CD4-positive, CD25-positive, alpha-beta regulatory T cell (primary cell): ENCODE data around the gene CHSY3. TPM values are rescaled to one million over a fixed set of nuclear protein-coding genes. Genes with fewer than 3 reads are reported as not detected.
A peak's percentile ranks its signal among the peaks of the same experiment; 100 is the strongest.

Experiments
- ATAC-seq, 2 donors: fragments of 150-1000 bp; cut with Tn5 transposase; one replicate each; pipeline ENCODE4 v1.10.0; 2021; ENCODE audit warnings: low read depth in 2 of 2, moderate number of reproducible peaks in 2 of 2, moderate library complexity in 1 of 2
- DNase-seq, 3 donors: peaks; one replicate each; pipeline versions ENCODE4 v3.0.0 to v3.0.0-alpha.2; 2012 to 2022; ENCODE audit warnings: mixed read lengths in 1 of 3
- H3K27ac ChIP-seq: one replicate; pipeline ENCODE4 v1.7.0; 2013; ENCODE audit warnings: mild to moderate bottlenecking, low read length; ENCODE audit not compliant: insufficient read depth, poor library complexity, severe bottlenecking
- H3K27me3 ChIP-seq: one replicate; pipeline ENCODE4 v1.7.0; 2013; ENCODE audit warnings: low read length; ENCODE audit not compliant: control insufficient read depth, insufficient read depth
- H3K36me3 ChIP-seq: one replicate; pipeline ENCODE4 v1.7.0; 2013; ENCODE audit warnings: mild to moderate bottlenecking, low read length, moderate library complexity; ENCODE audit not compliant: control insufficient read depth, insufficient read depth
- H3K4me1 ChIP-seq: 2 replicates; pipeline ENCODE4 v1.7.0; 2013; ENCODE audit warnings: mild to moderate bottlenecking, low read length; ENCODE audit not compliant: insufficient read depth, control insufficient read depth, poor library complexity, severe bottlenecking
- H3K4me3 ChIP-seq: one replicate; pipeline ENCODE4 v1.7.0; 2013; ENCODE audit warnings: low read depth, mild to moderate bottlenecking, low read length, moderate library complexity
- H3K9me3 ChIP-seq, 2 experiments: 1 replicate in 1 of 2; 2 replicates in 1 of 2; pipeline ENCODE4 v1.7.0; 2013; ENCODE audit warnings: low read length in 2 of 2, mild to moderate bottlenecking in 1 of 2, moderate library complexity in 1 of 2; ENCODE audit not compliant: control insufficient read depth in 2 of 2
- H3K27ac Mint-ChIP-seq, 3 donors: one replicate each; pipeline ENCODE4 v1.8.0; 2020 to 2022; ENCODE audit warnings: mild to moderate bottlenecking in 3 of 3, mixed read lengths in 3 of 3, moderate library complexity in 2 of 3
- H3K27me3 Mint-ChIP-seq: one replicate; pipeline ENCODE4 v1.8.0; 2022; ENCODE audit warnings: mild to moderate bottlenecking, mixed read lengths
- H3K36me3 Mint-ChIP-seq: one replicate; pipeline ENCODE4 v1.8.0; 2020; ENCODE audit warnings: mixed read lengths
- H3K4me1 Mint-ChIP-seq, 4 donors: one replicate each; pipeline ENCODE4 v1.8.0; 2020 to 2022; ENCODE audit warnings: mixed read lengths in 4 of 4, mild to moderate bottlenecking in 1 of 4
- H3K4me3 Mint-ChIP-seq, 4 donors: one replicate each; pipeline ENCODE4 v1.8.0; 2020 to 2022; ENCODE audit warnings: mild to moderate bottlenecking in 4 of 4, mixed read lengths in 4 of 4, moderate library complexity in 3 of 4
- H3K9me3 Mint-ChIP-seq, 7 donors: one replicate each; pipeline ENCODE4 v1.8.0; 2020 to 2022; ENCODE audit warnings: mixed read lengths in 7 of 7, mild to moderate bottlenecking in 3 of 7, moderate library complexity in 2 of 7
- polyA plus RNA-seq, 4 donors: library from polyadenylated mRNA; unstranded; fragments of 300-500 nt; fragmentation: Illumina TruSeq; gene quantifications; one replicate each; pipeline ENCODE4 v1.2.3, GENCODE V29; 2021
- total RNA-seq: library from RNA; stranded (reverse); gene quantifications from one replicate; pipeline ENCODE4 v1.2.3, GENCODE V29; 2022

The CHSY3 gene
- total and polyA plus RNA-seq, 5 donors from 2014 or later: 0.14 TPM; not detected in 4

DNA sequence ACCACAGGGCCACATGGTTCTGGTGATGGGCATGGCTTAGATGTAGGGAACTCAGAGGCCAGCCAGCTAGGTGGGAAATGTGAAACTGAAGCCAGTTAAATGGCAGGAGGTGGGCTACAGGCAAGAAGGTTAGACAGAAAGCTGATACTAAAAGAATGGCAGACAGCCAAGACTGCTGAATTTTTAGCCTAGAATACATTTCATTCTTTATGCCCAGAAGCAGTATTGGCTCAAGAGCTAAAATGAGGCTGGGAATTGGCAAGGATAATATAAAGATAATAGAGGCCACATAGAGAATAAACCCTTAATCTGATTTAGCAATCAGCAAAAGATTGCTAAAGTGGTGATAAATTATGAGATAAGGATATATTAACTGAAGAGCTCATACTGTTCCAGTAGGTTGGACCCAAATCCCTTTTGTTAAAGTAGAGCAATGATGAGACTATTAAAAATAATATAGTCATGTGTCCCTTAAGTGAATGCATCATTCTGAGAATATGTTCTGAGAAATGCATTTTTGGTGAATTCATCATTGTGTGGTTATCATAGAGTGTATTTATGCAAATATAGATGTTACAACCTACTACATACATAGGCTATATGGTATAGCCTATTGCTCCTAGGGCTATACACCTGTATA, 234.3 kb downstream of the CHSY3 start:
- no peak for ATAC-seq
- H3K27ac ChIP-seq: no peak overlapping the region
- DNase-seq: no peak

DNA sequence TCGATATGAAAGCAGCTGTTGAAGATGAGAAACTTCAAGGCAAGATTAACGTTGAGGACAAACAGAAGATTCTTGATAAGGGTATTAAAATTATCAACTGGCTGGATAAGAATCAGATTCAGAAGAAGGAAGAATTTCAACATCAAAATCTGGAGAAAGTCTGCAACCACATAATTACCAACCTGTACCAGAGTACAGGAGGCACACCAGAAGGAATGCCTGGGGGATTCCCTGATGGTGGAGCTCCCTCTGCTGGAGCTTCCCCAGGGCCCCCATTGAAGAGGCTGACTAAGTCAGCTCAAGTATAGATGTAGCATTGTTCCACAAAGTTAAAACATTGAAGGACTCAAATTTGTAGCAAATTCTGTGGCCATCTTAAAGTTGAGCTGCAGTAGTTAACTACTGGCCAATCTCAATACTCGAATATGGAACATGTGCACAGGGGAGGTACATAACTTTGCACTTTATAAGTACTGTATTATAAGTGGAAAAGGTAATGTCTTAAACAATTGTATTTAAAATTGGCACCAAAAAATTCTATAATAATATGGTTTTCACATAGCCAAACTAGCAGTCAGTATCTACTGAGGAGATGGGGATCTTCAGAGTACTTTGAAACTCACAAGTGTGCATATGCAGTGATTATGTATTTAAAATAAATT, 237.5 kb downstream of the CHSY3 start:
- Histone ChIP-seq H3K4me3 (no peak overlapping the region), H3K9me3 (no peaks in the 10 kb centered on the region), H3K27ac (no peak overlapping the region), H3K4me1 (no peaks in the 10 kb centered on the region), H3K36me3 (no peaks in the 10 kb centered on the region), H3K27me3 (no peaks in the 10 kb centered on the region)
- Mint-ChIP-seq H3K4me3 (no peak overlapping the region), H3K36me3 (no peaks in the 10 kb centered on the region), H3K27me3 (peaks cover 4% of the 10 kb centered on the region), H3K9me3 (peaks cover 0 to 4% (median 0%) of the 10 kb centered on the region in 7 donors), H3K27ac (no peak overlapping the region), H3K4me1 (no peaks in the 10 kb centered on the region)
- peak in 1 of 3 donors; percentile 2 for DNase-seq
- no peak for ATAC-seq

More for the DNA sequence above, 234.3 kb downstream of the CHSY3 start:
- H3K4me3 Mint-ChIP-seq: no peak overlapping the region
- H3K36me3 Mint-ChIP-seq: no peaks in the 10 kb centered on the region
- Histone ChIP-seq H3K9me3 (no peaks in the 10 kb centered on the region), H3K4me1 (no peaks in the 10 kb centered on the region), H3K27me3 (no peaks in the 10 kb centered on the region), H3K36me3 (no peaks in the 10 kb centered on the region), H3K4me3 (no peak overlapping the region)
- no peak overlapping the region for H3K27ac Mint-ChIP-seq
- no peaks in the 10 kb centered on the region for H3K4me1 Mint-ChIP-seq
- peaks cover 14% of the 10 kb centered on the region for H3K27me3 Mint-ChIP-seq
- H3K9me3 Mint-ChIP-seq: peaks cover 0 to 2% (median 0%) of the 10 kb centered on the region in 7 donors

DNA sequence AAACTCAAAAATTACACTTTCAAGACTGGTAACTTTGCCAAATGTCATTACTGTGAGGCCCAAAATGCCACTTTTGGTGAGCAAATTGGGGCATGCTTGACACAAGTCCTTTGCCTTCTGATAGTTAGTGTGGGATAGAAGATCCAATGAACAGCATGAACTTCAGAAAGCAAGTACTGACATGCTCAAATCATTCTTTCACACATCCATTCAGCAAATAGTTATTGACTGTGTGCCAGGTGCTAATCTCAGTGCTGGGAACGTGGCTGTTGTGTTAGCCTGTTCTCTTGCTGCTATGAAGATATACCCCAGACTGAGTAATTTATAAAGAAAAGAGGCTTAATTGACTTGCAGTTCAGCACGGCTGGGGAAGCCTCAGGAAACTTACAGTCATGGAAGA, 247.0 kb downstream of the CHSY3 start:
- H3K4me1 ChIP-seq: no peaks in the 10 kb centered on the region
- H3K36me3 ChIP-seq: no peaks in the 10 kb centered on the region
- Mint-ChIP-seq H3K4me1 (peaks cover 0 to 4% (median 0%) of the 10 kb centered on the region in 4 donors), H3K4me3 (no peak overlapping the region), H3K9me3 (peaks cover 0 to 5% (median 2%) of the 10 kb centered on the region in 7 donors), H3K27me3 (no peaks in the 10 kb centered on the region), H3K27ac (no peak overlapping the region), H3K36me3 (no peaks in the 10 kb centered on the region)
- H3K4me3 ChIP-seq: no peak overlapping the region
- no peaks in the 10 kb centered on the region for H3K27me3 ChIP-seq
- H3K27ac ChIP-seq: no peak overlapping the region
- H3K9me3 ChIP-seq: no peaks in the 10 kb centered on the region
- ATAC-seq (no peak), DNase-seq (no peak)

DNA sequence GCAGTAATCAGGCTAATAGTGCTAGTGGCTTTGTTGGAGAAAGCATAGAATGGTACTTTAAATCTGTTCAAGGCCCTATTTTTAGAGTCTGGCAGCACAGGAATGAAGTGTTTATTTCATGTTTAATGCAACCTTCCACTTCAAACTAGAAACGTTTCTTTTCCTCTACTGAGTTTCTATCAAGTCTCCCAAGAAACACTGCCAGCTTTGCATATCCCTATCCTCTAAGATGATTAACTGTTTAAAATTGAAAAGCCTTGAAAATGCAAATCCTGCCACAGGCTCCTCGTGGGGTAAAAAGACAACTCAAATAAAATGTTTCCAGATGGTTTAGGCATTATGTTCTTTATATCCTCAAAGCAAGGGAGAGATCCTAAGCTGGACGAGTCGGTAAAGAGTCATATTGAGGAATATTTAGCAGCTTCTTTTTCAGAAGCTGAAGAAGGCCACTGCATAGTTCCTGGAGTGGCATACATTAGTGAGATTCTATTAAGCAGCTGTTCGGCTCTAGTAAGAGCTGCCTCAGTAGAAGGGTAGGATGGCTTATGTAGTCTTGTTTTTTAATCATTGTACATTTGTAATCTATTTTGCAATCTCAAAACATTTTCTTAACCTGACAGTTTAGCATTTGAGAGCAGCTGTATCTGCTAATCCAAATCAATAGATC, 251.2 kb downstream of the CHSY3 start:
- no peak overlapping the region for H3K4me3 Mint-ChIP-seq
- H3K27ac ChIP-seq: no peak overlapping the region
- DNase-seq: no peak
- H3K4me1 ChIP-seq: no peaks in the 10 kb centered on the region
- ATAC-seq: no peak
- no peak overlapping the region for H3K4me3 ChIP-seq
- H3K36me3 ChIP-seq: no peaks in the 10 kb centered on the region
- H3K27me3 Mint-ChIP-seq: no peaks in the 10 kb centered on the region
- no peaks in the 10 kb centered on the region for H3K27me3 ChIP-seq
- no peaks in the 10 kb centered on the region for H3K9me3 ChIP-seq
- no peaks in the 10 kb centered on the region for H3K36me3 Mint-ChIP-seq
- H3K4me1 Mint-ChIP-seq: peaks cover 0 to 4% (median 0%) of the 10 kb centered on the region in 4 donors
- H3K27ac Mint-ChIP-seq: no peak overlapping the region
- H3K9me3 Mint-ChIP-seq: peaks cover 0 to 3% (median 2%) of the 10 kb centered on the region in 7 donors

DNA sequence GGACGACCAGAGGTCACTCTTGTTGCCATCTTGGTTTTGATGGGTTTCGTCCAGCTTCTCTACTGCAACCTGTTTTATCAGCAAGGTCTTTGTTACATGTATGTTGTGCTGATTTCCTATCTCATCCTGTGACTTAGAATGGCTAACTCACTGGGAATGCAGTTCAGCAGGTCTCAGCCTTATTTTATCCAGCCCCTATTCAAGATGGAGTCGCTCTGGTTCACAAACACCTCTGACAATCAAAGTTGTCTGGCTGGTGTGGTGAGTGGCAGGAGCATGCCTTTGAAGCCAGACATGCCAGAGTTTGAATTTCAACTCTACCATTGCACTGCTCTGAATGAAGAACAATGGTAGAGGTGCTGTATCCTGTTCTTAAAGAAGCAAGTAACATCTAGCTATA, 253.8 kb downstream of the CHSY3 start:
- Histone ChIP-seq H3K36me3 (no peaks in the 10 kb centered on the region), H3K4me3 (no peak overlapping the region), H3K4me1 (no peaks in the 10 kb centered on the region), H3K27me3 (no peaks in the 10 kb centered on the region), H3K9me3 (no peaks in the 10 kb centered on the region), H3K27ac (no peak overlapping the region)
- H3K27ac Mint-ChIP-seq: no peak overlapping the region
- no peaks in the 10 kb centered on the region for H3K36me3 Mint-ChIP-seq
- H3K27me3 Mint-ChIP-seq: no peaks in the 10 kb centered on the region
- peaks cover 0 to 3% (median 2%) of the 10 kb centered on the region in 7 donors for H3K9me3 Mint-ChIP-seq
- no peak for ATAC-seq
- no peak overlapping the region for H3K4me3 Mint-ChIP-seq
- peaks cover 0 to 4% (median 0%) of the 10 kb centered on the region in 4 donors for H3K4me1 Mint-ChIP-seq
- no peak for DNase-seq

DNA sequence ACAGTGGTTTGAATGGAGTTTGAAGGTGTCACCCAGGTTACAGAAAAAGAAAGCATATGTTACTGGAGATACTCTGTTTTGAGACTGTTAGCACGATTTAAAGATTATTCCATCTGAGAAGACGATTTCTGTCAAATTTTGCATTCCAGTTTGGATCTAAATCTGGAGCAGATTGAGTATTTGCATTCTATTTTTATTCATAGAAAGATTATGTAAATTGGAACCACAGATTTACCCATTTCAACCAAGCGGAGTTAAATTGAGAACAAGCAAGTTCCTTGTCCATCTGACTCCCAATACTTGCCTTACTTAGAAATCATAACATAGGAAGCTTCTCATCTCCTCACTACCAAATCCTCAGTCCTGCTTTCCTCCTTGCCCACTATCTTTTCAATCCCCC, 255.7 kb downstream of the CHSY3 start:
- ATAC-seq (no peak), DNase-seq (no peak)
- Mint-ChIP-seq H3K36me3 (no peaks in the 10 kb centered on the region), H3K9me3 (peaks cover 0 to 2% (median 0%) of the 10 kb centered on the region in 7 donors), H3K27me3 (peaks cover 8% of the 10 kb centered on the region), H3K27ac (no peak overlapping the region), H3K4me1 (peaks cover 0 to 4% (median 0%) of the 10 kb centered on the region in 4 donors), H3K4me3 (no peak overlapping the region)
- Histone ChIP-seq H3K9me3 (no peaks in the 10 kb centered on the region), H3K27me3 (no peaks in the 10 kb centered on the region), H3K4me1 (no peaks in the 10 kb centered on the region), H3K27ac (no peak overlapping the region), H3K36me3 (no peaks in the 10 kb centered on the region), H3K4me3 (no peak overlapping the region)

DNA sequence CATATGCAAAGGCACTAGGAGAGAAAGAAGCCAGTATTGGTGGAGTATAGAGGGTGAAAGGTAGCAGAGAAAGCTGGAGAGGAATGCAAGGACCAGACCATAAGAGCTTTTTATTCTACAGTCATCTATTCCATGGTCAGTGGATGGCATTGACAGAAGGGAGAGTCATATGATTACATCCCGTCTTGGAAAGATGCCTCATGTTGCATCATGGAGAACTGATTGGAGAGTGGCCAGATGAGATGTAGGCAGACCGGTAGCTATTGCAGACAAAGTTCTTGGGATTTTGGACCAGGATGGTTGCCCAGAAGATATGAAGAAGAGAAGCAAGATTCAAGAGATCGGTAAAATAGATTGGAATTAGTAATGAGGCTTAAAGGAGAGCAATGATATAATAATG, 260.7 kb downstream of the CHSY3 start:
- DNase-seq (no peak), ATAC-seq (no peak)
- no peak overlapping the region for H3K27ac Mint-ChIP-seq
- no peaks in the 10 kb centered on the region for H3K4me1 ChIP-seq
- no peak overlapping the region for H3K4me3 ChIP-seq
- peaks cover 8% of the 10 kb centered on the region for H3K27me3 Mint-ChIP-seq
- no peaks in the 10 kb centered on the region for H3K4me1 Mint-ChIP-seq
- peaks cover 0 to 2% (median 0%) of the 10 kb centered on the region in 7 donors for H3K9me3 Mint-ChIP-seq
- H3K4me3 Mint-ChIP-seq: no peak overlapping the region
- no peak overlapping the region for H3K27ac ChIP-seq
- H3K36me3 Mint-ChIP-seq: no peaks in the 10 kb centered on the region
- H3K27me3 ChIP-seq: no peaks in the 10 kb centered on the region
- no peaks in the 10 kb centered on the region for H3K9me3 ChIP-seq
- H3K36me3 ChIP-seq: no peaks in the 10 kb centered on the region
